K562 (cell line): ENCODE data around the gene RNF115. TPM values are rescaled to one million over a fixed set of nuclear protein-coding genes. Genes with fewer than 3 reads are reported as not detected.

Experiments used
- ATAC-seq: fragments of 200-7000 bp; cut with Tn5 transposase; 3 replicates; pipeline ENCODE4 v1.9.1; 2020; ENCODE audit warnings: moderate library complexity
- BruUV-seq: library from RNA; stranded (reverse); fragments of 400-500 nt; replicated peaks from 2 replicates; lab custom pipeline; 2021; lab: Mats Ljungman, UMichigan
- CTCF ChIA-PET: fragments of 300-600 bp; formaldehyde crosslinking; extraction: SDS; loops from one replicate; lab custom pipeline; 2021; ENCODE audit warnings: low intra/inter-chr PET ratio; lab: Yijun Ruan, JAX
- POLR2A ChIA-PET: fragments of 300-600, 350-650 bp; sonication (Branson Sonifier 250); formaldehyde crosslinking; extraction: SDS; loops from one replicate; lab custom pipeline; 2021; ENCODE audit warnings: antibody characterized with exemption, inconsistent platforms; lab: Yijun Ruan, JAX
- DNase-seq, 4 experiments: peaks; one replicate each; pipeline versions ENCODE4 v3.0.0 to v3.0.0-alpha.2; 2011 to 2018; ENCODE audit warnings: low spot score in 3 of 4, mixed read lengths in 3 of 4; ENCODE audit errors: extremely low read depth in 1 of 4
- FAIRE-seq: peaks from 2 replicates; lab custom pipeline; 2011; peaks lifted over from hg19 to GRCh38; lab: Jason Lieb, UNC
- H2AFZ ChIP-seq: 2 replicates; pipeline ENCODE4 v1.6.0; 2011; ENCODE audit warnings: low read depth, low read length, control low read depth, inconsistent platforms
- H3K27ac ChIP-seq: fragments of 200-600 bp; 3 replicates; pipeline ENCODE4 v1.8.0; 2011; ENCODE audit warnings: low read depth, mild to moderate bottlenecking, control low read depth, inconsistent platforms, low read length, moderate library complexity, mixed read lengths; ENCODE audit errors: extremely low read depth
- H3K27me3 ChIP-seq, 2 experiments: fragments of 300-600 bp in 1 of 2; 2 replicates in 1 of 2; 3 replicates in 1 of 2; pipeline versions ENCODE4 v1.6.0 to v1.8.0; 2011; ENCODE audit warnings: inconsistent platforms in 2 of 2, low read length in 2 of 2, mild to moderate bottlenecking in 1 of 2, mixed read lengths in 1 of 2, moderate library complexity in 1 of 2; ENCODE audit not compliant: control insufficient read depth in 2 of 2, insufficient read depth in 2 of 2
- H3K36me3 ChIP-seq: fragments of 300-600 bp; 3 replicates; pipeline ENCODE4 v1.8.0; 2011; ENCODE audit warnings: mild to moderate bottlenecking, low read length, inconsistent platforms; ENCODE audit not compliant: control insufficient read depth, insufficient read depth
- H3K4me1 ChIP-seq, 2 experiments: fragments of 200-600 bp in 1 of 2; replicated peaks in 1 of 2; 2 replicates in 1 of 2; 3 replicates in 1 of 2; pipeline versions ENCODE4 v1.5.1 to v1.8.0; 2011; ENCODE audit warnings: inconsistent platforms in 2 of 2, low read length in 2 of 2, mild to moderate bottlenecking in 1 of 2, mixed read lengths in 1 of 2, moderate library complexity in 1 of 2; ENCODE audit not compliant: control insufficient read depth in 2 of 2, insufficient read depth in 2 of 2
- H3K4me2 ChIP-seq: 2 replicates; pipeline ENCODE4 v1.6.1; 2011; ENCODE audit warnings: low read length, control low read depth, inconsistent platforms, mixed read lengths; ENCODE audit not compliant: insufficient read depth
- H3K4me3 ChIP-seq: fragments of 200-600 bp; sonication (generic), shearing (Covaris generic); 2 replicates; pipeline ENCODE4 v1.5.1; 2016; ENCODE audit warnings: control low read depth, inconsistent platforms
- H3K79me2 ChIP-seq: fragments of 200-600 bp; 3 replicates; pipeline ENCODE4 v1.8.0; 2011; ENCODE audit warnings: low read length, inconsistent platforms; ENCODE audit not compliant: control insufficient read depth, insufficient read depth
- H3K9ac ChIP-seq, 2 experiments: 2 replicates each; pipeline versions ENCODE4 v1.6.0 to v1.6.1; 2011; ENCODE audit warnings: low read depth in 2 of 2, low read length in 2 of 2, control low read depth in 1 of 2, inconsistent platforms in 1 of 2, mild to moderate bottlenecking in 1 of 2, mixed read lengths in 1 of 2; ENCODE audit not compliant: insufficient read depth in 1 of 2
- H3K9me1 ChIP-seq: one replicate; pipeline ENCODE4 v1.6.0; 2011; ENCODE audit warnings: inconsistent platforms, mild to moderate bottlenecking, low read length, moderate library complexity; ENCODE audit not compliant: control insufficient read depth, insufficient read depth
- H3K9me3 ChIP-seq: replicated peaks from 2 replicates; pipeline ENCODE4 v1.5.1; 2011; ENCODE audit warnings: low read depth, low read length, inconsistent platforms; ENCODE audit not compliant: control insufficient read depth, insufficient read depth
- H4K20me1 ChIP-seq: replicated peaks from 2 replicates; pipeline ENCODE4 v1.6.1; 2011; ENCODE audit warnings: low read length, inconsistent platforms, mixed read lengths; ENCODE audit not compliant: control insufficient read depth, insufficient read depth
- ADNP ChIP-seq: fragments of 200-800 bp; sonication (Bioruptor generic); IDR thresholded peaks from 2 replicates; pipeline ENCODE4 v1.6.1; 2016; ENCODE audit warnings: missing genetic modification characterization, missing compliant biosample characterization
- DDX20 ChIP-seq: fragments of 450-650 bp; IDR thresholded peaks from 2 replicates; pipeline ENCODE4 v1.6.1; 2016; ENCODE audit warnings: missing genetic modification characterization, low read depth, mild to moderate bottlenecking, missing compliant biosample characterization, moderate library complexity
- FOXA3 ChIP-seq, 2 experiments: fragments of 450-650 bp in 1 of 2; sonication (generic) in 1 of 2; formaldehyde crosslinking; IDR thresholded peaks in 1 of 2; conservative IDR thresholded peaks in 1 of 2; 2 replicates each; pipeline versions ENCODE4 v1.4.0 to v1.8.0; 2020 to 2022; ENCODE audit warnings: mild to moderate bottlenecking in 2 of 2, missing genetic modification reagents in 1 of 2
- GTF2F1 ChIP-seq: IDR thresholded peaks from 2 replicates; pipeline ENCODE4 v1.6.1; 2011; ENCODE audit warnings: low read depth, low read length, improper control_type of control experiment
- HMGXB4 ChIP-seq: sonication (generic); formaldehyde crosslinking; IDR thresholded peaks from 2 replicates; pipeline ENCODE4 v1.8.1; 2023; ENCODE audit warnings: mild to moderate bottlenecking, missing genetic modification reagents
- KLF6 ChIP-seq: fragments of 250-450 bp; sonication (Bioruptor Pico); IDR thresholded peaks from 2 replicates; pipeline ENCODE4 v1.4.0; 2020; ENCODE audit warnings: mild to moderate bottlenecking, moderate library complexity, borderline replicate concordance
- MCM3 ChIP-seq: fragments of 450-650 bp; IDR thresholded peaks from 2 replicates; pipeline ENCODE4 v1.6.1; 2016
- PKNOX1 ChIP-seq: fragments of 450-650 bp; IDR thresholded peaks from 2 replicates; pipeline ENCODE4 v1.6.1; 2016
- SRSF7 ChIP-seq: fragments of 200-400 bp; formaldehyde crosslinking; optimal IDR thresholded peaks from 2 replicates; pipeline ENCODE3; 2017; ENCODE audit warnings: mild to moderate bottlenecking, low read depth, low read length
- ZFP36 ChIP-seq: fragments of 150-350 bp; IDR thresholded peaks from 2 replicates; pipeline ENCODE4 v1.6.1; 2018; ENCODE audit warnings: low read length, low read depth; ENCODE audit not compliant: partially characterized antibody
- WGBS: fragments of 100-300 bp; shearing (Covaris generic); methylation state at CpG from one replicate; pipeline ENCODE4 v1.1.6; 2016; ENCODE audit warnings: low coverage, mixed read lengths; ENCODE audit not compliant: insufficient coverage; ENCODE audit errors: missing lambda C conversion rate; 5-methylcytosine and 5-hydroxymethylcytosine counted together
- in situ Hi-C: fragments of 300-500 bp; cut with MboI; formaldehyde crosslinking; loops from 4 replicates; pipeline ENCODE4 v1.15.0; 2018; ENCODE audit warnings: inconsistent platforms, mixed read lengths
- intact Hi-C: fragments of 100-400 bp; cut with micrococcal nuclease; formaldehyde crosslinking; loops from 2 replicates; pipeline ENCODE4 v1.14.2; 2022
- polyA plus RNA-seq, 8 experiments: library from polyadenylated mRNA; depleted of rRNA in 4 of 8; stranded (reverse) in 5 of 8; unstranded in 3 of 8; fragments of >200 nt; fragmentation: Nextera tagmentation in 2 of 8; fragmentation: Illumina TruSeq in 1 of 8; extraction: Ambion mirVana in 2 of 8; extraction: Trizol in 1 of 8; gene quantifications; 2 replicates each; pipeline versions ENCODE4 v1.2.1 to v1.2.3, GENCODE V29; 2011 to 2014; ENCODE audit warnings: inconsistent platforms in 1 of 8, missing spikeins in 1 of 8
- total RNA-seq, 7 experiments: library from RNA; depleted of rRNA in 6 of 7; stranded (reverse); fragments of >200 nt in 6 of 7; fragmentation: Illumina TruSeq in 2 of 7; extraction: Trizol in 2 of 7; gene quantifications; 2 replicates each; pipeline versions ENCODE4 v1.2.1 to v1.2.3, GENCODE V29; 2011 to 2021; ENCODE audit warnings: low replicate concordance in 1 of 7

RNF115 gene
- total and polyA plus RNA-seq, 9 of the 15 experiments (the other 6 are each of a cell fraction or from before 2014, with no cell fraction given): 1.9 to 14.3 (median 9.5) TPM

- no peak for TF ChIP-seq ZFP36
Observed at GRCh38 chr1:145757420-145757819, 66.5 kb downstream of the RNF115 start (continued).

GRCh38 chr1:145751491-145752037 lies 72.3 kb downstream of the RNF115 start:
- no TSS peak for BruUV-seq
- in situ Hi-C loops: no loop called here
- H3K27me3 ChIP-seq: no peaks in the 10 kb centered on the region
- no peak overlapping the region for H3K4me2 ChIP-seq
- WGBS: 73% methylated on average over 5 of the region's 5 CpGs
- no peak overlapping the region for H3K9ac ChIP-seq
- H3K4me3 ChIP-seq: no peak overlapping the region
- ATAC-seq (no peak), DNase-seq (no peak), FAIRE-seq (no peak)
- no peaks in the 10 kb centered on the region for H3K4me1 ChIP-seq
- no peaks in the 10 kb centered on the region for H4K20me1 ChIP-seq
- no peak overlapping the region for H2AFZ ChIP-seq
- intact Hi-C loops: no loop called here
- H3K9me3 ChIP-seq: no peaks in the 10 kb centered on the region
- no peaks in the 10 kb centered on the region for H3K79me2 ChIP-seq
- POLR2A ChIA-PET: interaction anchor here (0.6 to 1.4 kb wide), 3 partner anchors 10 to 15 kb away, joined by 3 to 6 read pairs (median 4); no protein-coding TSS in a partner anchor
- H3K9me1 ChIP-seq: no peaks in the 10 kb centered on the region
- CTCF ChIA-PET: no interaction called here
- H3K36me3 ChIP-seq: peaks cover 49% of the 10 kb centered on the region
- H3K27ac ChIP-seq: no peak overlapping the region
- TF ChIP-seq PKNOX1 (no peak), MCM3 (no peak), HMGXB4 (CRISPR knock-in tag) (no peak), DDX20 (tag) (no peak), SRSF7 (no peak), KLF6 (CRISPR knock-in tag) (no peak), ADNP (no peak), GTF2F1 (no peak), FOXA3 (CRISPR knock-in tag; conservative IDR thresholded peaks at IDR 0.05 in 1 of 2, IDR thresholded peaks at IDR 0.05 in 1 of 2) (no peak)
